Osteoblast (primary cell): Measurements from ENCODE around the gene TMPRSS7. TPM values are rescaled to one million over a fixed set of nuclear protein-coding genes. Genes with fewer than 3 reads are reported as not detected.

Experiments
- DNase-seq: peaks from one replicate; pipeline ENCODE4 v3.0.0; 2011; ENCODE audit warnings: low spot score, mixed read lengths; ENCODE audit not compliant: insufficient read length; ENCODE audit errors: missing footprints
- H2AFZ ChIP-seq: 2 replicates; pipeline ENCODE4 v1.6.0; 2011; ENCODE audit warnings: mild to moderate bottlenecking, low read length
- H3K27ac ChIP-seq: 2 replicates; pipeline ENCODE4 v1.5.1; 2011; ENCODE audit warnings: mild to moderate bottlenecking, low read depth, low read length, moderate library complexity
- H3K27me3 ChIP-seq: 2 replicates; pipeline ENCODE4 v1.6.0; 2012; ENCODE audit warnings: mild to moderate bottlenecking, control low read depth, inconsistent platforms, low read length, moderate library complexity; ENCODE audit not compliant: insufficient read depth
- H3K36me3 ChIP-seq: 2 replicates; pipeline ENCODE4 v1.5.1; 2011; ENCODE audit warnings: mild to moderate bottlenecking, low read length, control low read depth, moderate library complexity; ENCODE audit not compliant: insufficient read depth
- H3K4me1 ChIP-seq: 2 replicates; pipeline ENCODE4 v1.5.1; 2011; ENCODE audit warnings: mild to moderate bottlenecking, low read length, control low read depth, moderate library complexity; ENCODE audit not compliant: insufficient read depth
- H3K4me2 ChIP-seq: 2 replicates; pipeline ENCODE4 v1.6.0; 2011; ENCODE audit warnings: mild to moderate bottlenecking, low read length; ENCODE audit not compliant: insufficient read depth
- H3K4me3 ChIP-seq: fragments of 200-600 bp; sonication (generic); 3 replicates; pipeline ENCODE4 v1.5.1; 2012; ENCODE audit warnings: mild to moderate bottlenecking, low read length, inconsistent platforms; ENCODE audit not compliant: insufficient read depth
- H3K79me2 ChIP-seq: 2 replicates; pipeline ENCODE4 v1.6.0; 2012; ENCODE audit warnings: mild to moderate bottlenecking, low read length, control low read depth, inconsistent platforms; ENCODE audit not compliant: insufficient read depth
- H3K9me3 ChIP-seq: 2 replicates; pipeline ENCODE4 v1.5.1; 2011; ENCODE audit warnings: low read depth, low read length, control low read depth
- H4K20me1 ChIP-seq: 2 replicates; pipeline ENCODE4 v1.6.0; 2012; ENCODE audit warnings: mild to moderate bottlenecking, low read length, control low read depth; ENCODE audit not compliant: insufficient read depth
- CTCF ChIP-seq: IDR thresholded peaks from 2 replicates; pipeline ENCODE4 v1.5.1; 2011; ENCODE audit warnings: mild to moderate bottlenecking, low read depth, low read length, moderate library complexity; ENCODE audit errors: extremely low read depth
- total RNA-seq: library from RNA; depleted of rRNA; stranded (reverse); fragments of >200 nt; gene quantifications from 2 replicates; pipeline ENCODE4 v1.2.3, GENCODE V29; 2012

Gene TMPRSS7
- total RNA-seq, 1 donor = not detected

GRCh38 chr3:112086875-112087524, 52.5 kb downstream of the TMPRSS7 start:
- TF ChIP-seq CTCF = no peak
- no peaks in the 10 kb centered on the region for H3K36me3 ChIP-seq
- peaks cover 29% of the 10 kb centered on the region for H3K79me2 ChIP-seq
- peak overlapping the region; percentile 87 for H3K4me2 ChIP-seq
- H3K4me1 ChIP-seq = peaks cover 20% of the 10 kb centered on the region
- peak overlapping the region; percentile 91 for H2AFZ ChIP-seq
- no peaks in the 10 kb centered on the region for H3K9me3 ChIP-seq
- peaks cover 8% of the 10 kb centered on the region for H3K27me3 ChIP-seq
- peak; percentile 94 for DNase-seq
- H3K27ac ChIP-seq = peak overlapping the region; percentile 58
- H3K4me3 ChIP-seq = peak overlapping the region; percentile 76
- no peaks in the 10 kb centered on the region for H4K20me1 ChIP-seq

- Histone ChIP-seq H3K27me3 (peaks cover 5% of the 10 kb centered on the region), H3K27ac (no peak overlapping the region), H3K4me3 (no peak overlapping the region), H2AFZ (no peak overlapping the region), H3K79me2 (peaks cover 29% of the 10 kb centered on the region), H3K4me1 (peaks cover 27% of the 10 kb centered on the region), H3K4me2 (peak overlapping the region; percentile 87), H4K20me1 (no peaks in the 10 kb centered on the region), H3K9me3 (no peaks in the 10 kb centered on the region), H3K36me3 (no peaks in the 10 kb centered on the region)
- peak; percentile 51 for DNase-seq
- TF ChIP-seq CTCF = no peak
These were observed 53.2 kb downstream of the TMPRSS7 start for GRCh38 chr3:112087746-112088145.

- no peak for DNase-seq
- no peak for TF ChIP-seq CTCF
- H3K9me3 ChIP-seq = no peaks in the 10 kb centered on the region
- H3K79me2 ChIP-seq = peaks cover 29% of the 10 kb centered on the region
- H3K4me2 ChIP-seq = no peak overlapping the region
- H3K4me1 ChIP-seq = peaks cover 36% of the 10 kb centered on the region
- H3K27ac ChIP-seq = no peak overlapping the region
- no peaks in the 10 kb centered on the region for H4K20me1 ChIP-seq
- H3K36me3 ChIP-seq = no peaks in the 10 kb centered on the region
- no peak overlapping the region for H3K4me3 ChIP-seq
- H3K27me3 ChIP-seq = no peaks in the 10 kb centered on the region
- no peak overlapping the region for H2AFZ ChIP-seq
These were observed 54.4 kb downstream of the TMPRSS7 start for GRCh38 chr3:112088944-112089343.

- no peaks in the 10 kb centered on the region for H3K27me3 ChIP-seq
- DNase-seq = peak; percentile 65
- no peak overlapping the region for H3K27ac ChIP-seq
- H3K79me2 ChIP-seq = peaks cover 29% of the 10 kb centered on the region
- TF ChIP-seq CTCF = no peak
- H3K4me2 ChIP-seq = no peak overlapping the region
- H3K4me3 ChIP-seq = no peak overlapping the region
- H4K20me1 ChIP-seq = no peaks in the 10 kb centered on the region
- H3K9me3 ChIP-seq = no peaks in the 10 kb centered on the region
- H3K36me3 ChIP-seq = no peaks in the 10 kb centered on the region
- H3K4me1 ChIP-seq = peaks cover 36% of the 10 kb centered on the region
- H2AFZ ChIP-seq = no peak overlapping the region
These were observed 55.7 kb downstream of the TMPRSS7 start for GRCh38 chr3:112089956-112090886.
